GM21619 (cell line): ENCODE measurements around the gene ARHGAP30.
"Not testable (repeated sequence)": the region's sequence is repeated elsewhere in the genome, so short reads cannot be mapped to it uniquely, and the experiment has no call there.

Experiments
- ATAC-seq: cut with Tn5 transposase; IDR thresholded peaks from one replicate; pipeline ENCODE4 v1.9.1; 2021; ENCODE audit not compliant: unreplicated experiment

ARHGAP30 gene

GRCh38 chr1:161039154-161039545 is 30.5 kb downstream of the ARHGAP30 start:
- no peak for ATAC-seq

- ATAC-seq, result peak; percentile 82
Observed at GRCh38 chr1:161038523-161039153, 31.1 kb downstream of the ARHGAP30 start, which contains the start of gene TSTD1. TSTD1 (minus strand) TSS chr1:161038964; CDS start chr1:161038889, 75 bp downstream.

GRCh38 chr1:161037661-161038522 is 31.8 kb downstream of the ARHGAP30 start:
- no peak for ATAC-seq

GRCh38 chr1:161033751-161034150 is 35.9 kb downstream of the ARHGAP30 start:
- no peak for ATAC-seq

GRCh38 chr1:161032409-161032808 is 37.3 kb downstream of the ARHGAP30 start:
- ATAC-seq, result no peak

- no peak for ATAC-seq
Observed at GRCh38 chr1:161031874-161032273, 37.8 kb downstream of the ARHGAP30 start.

- ATAC-seq, result not testable (repeated sequence)
Observed at GRCh38 chr1:161029466-161029865, 40.2 kb downstream of the ARHGAP30 start.

- not testable (repeated sequence) for ATAC-seq
Observed at GRCh38 chr1:161026954-161027353, 42.7 kb downstream of the ARHGAP30 start.

GRCh38 chr1:161022432-161022831 is 47.3 kb downstream of the ARHGAP30 start:
- ATAC-seq, result not testable (repeated sequence)

- ATAC-seq, result no peak
Observed at GRCh38 chr1:161021970-161022353, 47.7 kb downstream of the ARHGAP30 start.

- ATAC-seq, result peak; percentile 83
Observed at GRCh38 chr1:161021165-161021969, 48.3 kb downstream of the ARHGAP30 start.

GRCh38 chr1:161020509-161021164 is 49.1 kb downstream of the ARHGAP30 start, which contains the start of gene F11R:
F11R (minus strand) TSS chr1:161021152; CDS start chr1:161021073, 79 bp downstream.
- peak; percentile 45 for ATAC-seq

- ATAC-seq, result no peak
Observed at GRCh38 chr1:161019751-161020495, 49.8 kb downstream of the ARHGAP30 start.

- not testable (repeated sequence) for ATAC-seq
Observed at GRCh38 chr1:161019111-161019660, 50.5 kb downstream of the ARHGAP30 start.

GRCh38 chr1:161018631-161018930 is 51.1 kb downstream of the ARHGAP30 start:
- ATAC-seq, result no peak

GRCh38 chr1:161017756-161018630 is 51.7 kb downstream of the ARHGAP30 start:
- ATAC-seq, result no peak

GRCh38 chr1:161017181-161017580 is 52.5 kb downstream of the ARHGAP30 start:
- ATAC-seq, result not testable (repeated sequence)

GRCh38 chr1:161016683-161017082 is 53.0 kb downstream of the ARHGAP30 start:
- not testable (repeated sequence) for ATAC-seq
